Urothelium cell line (cell line): ENCODE data around the gene RALGPS1.

ENCODE experiments used
- DNase-seq: peaks from one replicate; pipeline ENCODE4 v3.0.0; 2011; ENCODE audit warnings: low spot score, mixed read lengths
- FAIRE-seq: peaks from 2 replicates; lab custom pipeline; 2011; peaks lifted over from hg19 to GRCh38; lab: Jason Lieb, UNC

Gene RALGPS1

GRCh38 chr9:126906091-126906490, 8.5 kb upstream of the RALGPS1 start:
- no peak for FAIRE-seq

GRCh38 chr9:126907058-126907457, 7.5 kb upstream of the RALGPS1 start:
- FAIRE-seq (no peak), DNase-seq (no peak)

More at GRCh38 chr9:126906091-126906490, 8.5 kb upstream of the RALGPS1 start:
- no peak for DNase-seq

DNA sequence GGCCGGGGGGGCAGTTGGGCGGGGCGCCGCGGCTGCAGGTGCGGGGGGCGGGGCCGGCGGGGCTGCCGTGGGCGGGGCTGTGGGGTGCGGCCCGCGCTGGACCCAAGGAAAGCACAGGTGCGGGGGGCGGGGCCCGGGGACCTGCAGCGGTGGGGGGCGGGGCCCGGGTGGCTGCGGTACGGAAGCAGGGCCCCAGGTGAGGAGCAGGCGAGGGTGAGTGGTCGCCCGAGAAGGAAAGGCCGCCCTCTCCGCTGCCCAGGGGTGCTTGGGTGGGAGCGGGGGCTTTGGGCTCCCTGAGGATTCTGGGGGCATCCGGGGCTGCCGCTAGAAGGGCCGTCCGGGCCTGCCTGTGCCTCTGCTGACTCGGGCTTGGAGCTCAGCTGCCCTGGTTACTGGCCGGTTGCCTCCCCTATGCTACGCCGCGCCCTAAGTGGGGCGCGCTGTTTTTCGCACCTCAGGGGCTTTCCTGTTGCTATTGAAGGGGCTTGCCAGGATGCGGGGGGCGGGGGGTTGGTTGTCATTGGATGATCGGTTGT, 767 bp downstream of the RALGPS1 start:
- DNase-seq (peak; percentile 21), FAIRE-seq (no peak)

- DNase-seq (no peak), FAIRE-seq (no peak)
These were observed 1.4 kb downstream of the RALGPS1 start for GRCh38 chr9:126915846-126916543.

DNA sequence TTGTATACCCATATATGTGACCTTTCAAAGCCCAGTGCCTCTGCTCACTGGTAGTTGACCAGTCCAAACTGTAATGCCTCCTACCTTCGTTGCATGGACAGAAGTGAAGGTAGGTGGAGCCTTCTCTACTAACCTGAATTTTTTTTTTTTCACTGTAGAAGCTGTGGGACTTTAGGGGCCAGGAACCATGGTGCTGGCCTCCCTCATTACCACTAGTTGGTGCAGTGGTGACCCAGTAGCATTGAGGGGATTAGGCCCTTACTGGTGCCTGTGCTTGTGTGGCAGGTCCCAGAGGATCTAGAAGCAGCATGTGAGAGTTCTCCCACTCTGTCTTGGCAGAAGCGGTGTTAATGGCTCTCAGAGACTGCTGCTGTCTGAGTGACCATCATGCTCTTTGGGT, 2.3 kb downstream of the RALGPS1 start:
- DNase-seq (no peak), FAIRE-seq (no peak)

DNA sequence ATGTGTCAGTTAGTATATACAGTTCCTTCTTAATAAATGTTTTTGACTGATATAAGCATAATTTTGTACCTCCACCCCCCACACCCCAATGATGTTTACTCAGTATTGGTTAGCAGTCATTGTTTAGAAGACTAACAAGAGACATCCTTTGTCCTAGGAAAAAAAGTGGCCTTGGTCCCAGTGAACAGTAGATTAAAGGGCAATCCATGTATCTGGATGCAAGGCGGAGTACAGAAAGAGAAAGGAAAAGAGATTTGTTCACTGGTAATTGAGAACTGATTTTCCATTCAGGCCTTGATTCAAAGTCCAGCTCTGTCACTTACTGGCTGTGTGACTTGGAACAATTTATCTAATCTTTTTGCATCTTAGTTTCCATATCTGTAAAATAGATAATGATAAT, 4.6 kb downstream of the RALGPS1 start:
- FAIRE-seq (no peak), DNase-seq (no peak)

- DNase-seq (no peak), FAIRE-seq (no peak)
These were observed 11.3 kb downstream of the RALGPS1 start for GRCh38 chr9:126925876-126926275.

GRCh38 chr9:126926364-126926763, 11.8 kb downstream of the RALGPS1 start:
- FAIRE-seq (no peak), DNase-seq (no peak)

GRCh38 chr9:126927419-126927818, 12.8 kb downstream of the RALGPS1 start:
- no peak for FAIRE-seq
- no peak for DNase-seq

DNA sequence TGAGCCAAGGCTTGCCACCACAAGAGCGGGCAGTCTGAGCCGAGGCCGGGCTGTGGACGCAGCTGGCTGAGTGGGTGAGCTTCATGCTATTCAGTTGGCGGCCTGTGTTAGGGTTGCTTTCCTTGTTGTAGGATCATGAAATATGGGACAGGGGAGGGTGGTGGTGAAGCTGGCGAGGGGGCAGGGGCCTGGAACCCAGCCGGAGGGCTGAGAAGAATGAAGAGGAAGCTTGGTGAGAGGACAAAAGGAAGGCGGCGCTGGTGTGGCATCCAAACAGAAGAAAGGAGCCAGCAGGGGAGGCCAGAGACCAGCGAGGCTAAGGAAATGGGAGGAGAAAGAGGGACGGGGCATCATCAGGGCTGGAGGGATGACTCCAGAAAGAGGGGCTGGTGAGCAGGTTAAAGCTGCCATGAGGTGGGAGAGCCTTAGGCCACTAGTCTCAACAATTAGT, 18.3 kb downstream of the RALGPS1 start:
- DNase-seq (no peak), FAIRE-seq (no peak)

DNA sequence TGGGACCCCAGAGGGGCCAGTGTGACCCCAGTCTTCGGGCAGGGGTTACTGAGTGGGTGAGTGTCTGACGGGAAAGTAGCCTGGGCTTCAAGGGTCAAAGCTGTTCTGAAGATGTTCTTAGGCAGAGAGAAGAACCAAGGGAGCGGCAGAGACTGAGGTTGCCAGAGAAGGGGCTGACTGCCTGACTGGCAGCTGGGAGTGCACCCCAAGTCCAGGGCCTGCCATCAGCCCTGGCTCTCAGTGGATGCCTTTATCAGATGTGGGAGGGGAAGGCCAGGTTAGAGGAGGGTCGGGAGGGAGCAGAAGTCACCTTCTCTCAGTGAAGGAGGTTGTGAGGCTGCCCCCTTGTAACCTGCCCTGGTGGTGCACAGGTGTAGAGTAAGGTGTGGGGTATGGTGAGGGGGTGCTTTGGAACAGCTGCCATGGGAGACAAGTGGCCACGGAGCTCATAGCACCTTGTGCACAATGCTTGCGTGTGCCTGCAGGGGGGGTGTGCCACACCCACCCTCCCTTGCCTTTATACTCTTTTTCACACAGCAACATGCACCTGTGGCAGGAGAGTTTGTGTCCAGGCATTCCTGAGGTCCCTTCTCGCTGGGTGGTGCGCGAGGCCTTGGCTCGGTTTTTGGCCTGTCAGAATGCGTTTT, 18.9 kb downstream of the RALGPS1 start:
- DNase-seq = no peak

GRCh38 chr9:126934441-126934840, 19.9 kb downstream of the RALGPS1 start:
- no peak for FAIRE-seq

More for the DNA sequence above, 18.9 kb downstream of the RALGPS1 start:
- FAIRE-seq = no peak

GRCh38 chr9:126935630-126936029, 21.0 kb downstream of the RALGPS1 start:
- DNase-seq (no peak), FAIRE-seq (no peak)

More at GRCh38 chr9:126934441-126934840, 19.9 kb downstream of the RALGPS1 start:
- DNase-seq = no peak

DNA sequence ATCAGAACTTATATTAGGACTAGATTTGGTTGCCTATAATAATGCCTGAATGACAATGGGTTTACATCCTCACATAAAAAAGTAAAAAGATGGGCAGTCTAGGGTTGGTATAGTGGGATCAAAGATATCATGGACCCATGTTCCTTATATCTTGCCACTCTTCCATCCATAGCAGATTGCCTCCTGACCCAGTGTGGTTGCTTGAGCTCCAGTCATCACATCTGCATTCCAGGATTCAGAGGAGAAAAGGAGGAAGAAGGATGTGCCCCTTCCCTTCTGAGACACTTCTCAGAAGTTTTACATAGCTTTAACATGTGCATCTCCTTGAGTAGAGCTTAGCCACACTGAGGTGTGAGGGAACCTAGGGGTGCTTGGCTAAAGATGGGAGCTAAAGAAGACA, 22.9 kb downstream of the RALGPS1 start:
- DNase-seq (no peak), FAIRE-seq (no peak)

DNA sequence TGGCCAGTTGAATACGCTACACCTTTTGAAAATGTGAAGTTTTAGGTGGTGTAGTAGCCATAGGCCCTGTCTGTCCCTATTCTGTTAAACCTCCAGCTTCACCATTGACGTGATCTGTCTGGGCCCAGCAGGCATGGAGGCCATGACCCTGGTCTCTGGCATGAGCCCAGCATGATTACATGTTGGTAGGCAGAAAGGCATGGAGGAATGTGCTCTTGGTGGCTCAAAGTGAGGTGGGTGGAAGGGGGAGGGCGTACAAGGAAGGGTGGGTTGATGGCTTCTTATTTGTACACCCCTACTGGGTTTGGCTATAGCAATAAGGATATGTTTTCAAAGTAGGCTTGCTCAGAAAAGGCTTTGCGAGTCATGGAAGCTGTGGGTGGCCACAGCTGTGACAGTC, 23.7 kb downstream of the RALGPS1 start:
- FAIRE-seq (no peak), DNase-seq (no peak)

DNA sequence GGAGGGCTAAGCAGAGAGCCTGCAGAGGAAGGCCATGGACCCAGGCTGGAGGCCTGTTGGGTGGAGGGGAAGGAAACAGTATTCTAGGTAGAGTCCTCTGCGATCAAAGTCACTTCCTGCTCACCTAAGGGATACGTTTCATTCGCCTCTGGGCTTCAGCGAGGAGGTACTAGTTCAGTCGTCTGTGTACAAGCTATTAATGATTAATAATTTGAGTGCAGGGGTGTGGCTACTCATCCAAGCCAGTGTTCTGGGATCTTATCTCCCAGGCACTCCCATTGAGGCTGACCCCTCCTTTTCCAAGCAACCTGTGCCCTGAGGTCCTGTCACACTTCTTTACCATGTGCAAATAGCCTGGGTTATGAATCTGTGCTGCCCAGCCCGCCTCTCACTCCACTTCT, 25.2 kb downstream of the RALGPS1 start:
- no peak for DNase-seq
- no peak for FAIRE-seq

DNA sequence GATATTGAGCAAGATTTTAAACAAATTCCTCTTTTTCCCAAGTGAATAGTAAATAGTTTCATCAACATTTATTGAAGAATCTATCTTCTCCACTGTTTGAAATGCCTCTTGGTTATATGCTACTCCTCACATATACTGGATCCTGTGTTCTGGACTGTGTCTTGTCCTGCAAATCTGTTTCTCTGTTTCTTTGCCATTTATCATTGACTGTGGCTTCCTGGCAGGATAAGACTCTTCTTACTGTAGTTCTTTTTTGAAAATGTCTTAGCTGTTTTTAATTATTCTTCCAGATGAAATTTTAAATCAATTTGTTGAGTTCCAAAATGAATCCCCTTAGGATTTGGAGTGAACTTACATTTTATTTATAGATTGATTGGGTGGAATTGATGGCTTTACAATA, 27.8 kb downstream of the RALGPS1 start:
- FAIRE-seq = no peak
- DNase-seq = no peak

GRCh38 chr9:126945682-126946081, 31.1 kb downstream of the RALGPS1 start:
- DNase-seq (no peak), FAIRE-seq (no peak)

DNA sequence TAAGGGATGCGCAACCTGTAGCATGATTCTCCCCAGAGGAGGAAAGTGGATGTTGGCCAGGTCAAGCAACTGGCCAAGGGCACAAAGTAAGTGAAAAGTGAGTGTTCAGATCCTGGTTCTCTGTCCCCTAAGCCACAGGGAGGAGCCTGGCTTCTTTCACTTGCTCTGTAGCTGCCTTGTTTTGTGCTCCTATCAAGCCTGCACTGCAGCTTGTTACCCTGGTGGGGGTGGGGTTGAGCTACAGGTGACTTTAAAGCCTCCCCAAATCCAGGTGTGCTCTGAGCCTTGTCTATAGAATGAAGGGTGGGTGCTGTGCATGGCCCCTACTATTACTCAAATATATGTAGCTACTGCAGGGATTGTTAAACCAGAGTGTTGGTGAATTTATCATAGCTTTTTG, 32.9 kb downstream of the RALGPS1 start:
- FAIRE-seq (no peak), DNase-seq (no peak)

GRCh38 chr9:126952205-126952977, 37.8 kb downstream of the RALGPS1 start:
- DNase-seq (no peak), FAIRE-seq (no peak)

DNA sequence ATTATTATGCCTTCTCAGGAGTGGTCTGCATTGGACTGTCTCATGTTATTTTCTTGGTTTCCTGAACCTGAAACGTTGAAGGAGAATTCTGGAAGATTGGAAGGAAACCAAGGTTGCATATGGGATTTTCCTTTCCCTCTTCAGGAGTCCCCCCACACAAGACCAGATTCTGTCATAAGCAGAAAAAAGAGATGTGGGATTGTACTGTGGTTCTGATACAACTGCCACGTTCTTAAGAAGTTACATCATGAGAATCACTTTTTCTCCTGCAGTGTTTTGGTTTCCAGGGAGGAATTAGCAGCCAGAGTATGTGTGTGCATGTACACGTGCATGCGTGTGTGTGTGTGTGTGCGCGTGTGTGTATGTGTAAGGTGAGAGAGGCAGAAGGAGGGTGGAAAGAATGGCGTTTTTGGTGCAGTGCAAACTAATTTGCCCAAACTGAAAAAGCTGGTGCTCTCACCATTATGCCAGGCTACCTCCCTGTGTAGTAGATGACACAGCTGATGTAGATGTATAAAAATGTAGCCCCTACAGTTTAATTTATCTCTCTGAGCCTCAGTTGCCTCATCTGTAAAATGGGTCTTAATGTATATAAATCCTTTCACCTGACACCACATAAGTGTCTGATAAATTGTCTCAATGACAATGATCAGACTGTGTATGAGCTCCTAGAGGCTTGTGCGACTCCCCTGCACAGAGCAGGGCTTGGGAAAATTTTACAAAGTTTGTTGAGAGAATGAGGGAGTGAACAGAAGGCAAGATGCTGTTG, 38.6 kb downstream of the RALGPS1 start:
- DNase-seq (no peak), FAIRE-seq (no peak)
